Measurements from ENCODE around the gene LRSAM1. TPM values are rescaled to one million over a fixed set of nuclear protein-coding genes. Genes with fewer than 3 reads are reported as not detected.

Gene LRSAM1
- total RNA-seq, 4 donors from 2014 or later, result 8.0 to 16.2 (median 12.9) TPM

GRCh38 chr9:127526655-127527559 is 75.6 kb downstream of the LRSAM1 start:
- WGBS, 2 donors, result 58 to 82% methylated on average over 9 to 19 of the region's 30 CpGs
- peaks cover 0 to 20% (median 10%) of the 10 kb centered on the region in 3 donors for H3K9me3 ChIP-seq
- H3K4me1 ChIP-seq, result peaks cover 9 to 91% (median 22%) of the 10 kb centered on the region in 3 donors
- H3K4me3 ChIP-seq, result no peak overlapping the region
- intact Hi-C loops (cut with DNase I), result no loop called here
- no peak for DNase-seq
- peak overlapping the region in 3 of 4 donors; percentile 28 to 86 (median 43) for H3K27ac ChIP-seq
- TF ChIP-seq CTCF (IDR thresholded peaks at IDR 0.05) (no peak), POLR2A (IDR thresholded peaks at IDR 0.05) (no peak)
- peaks cover 56 to 100% (median 64%) of the 10 kb centered on the region in 3 donors for H3K36me3 ChIP-seq
- no peaks in the 10 kb centered on the region for H3K27me3 ChIP-seq

- TF ChIP-seq POLR2A (IDR thresholded peaks at IDR 0.05) (no peak), CTCF (IDR thresholded peaks at IDR 0.05) (no peak)
- intact Hi-C loops (cut with DNase I), result no loop called here
- peak overlapping the region in 3 of 4 donors; percentile 28 to 86 (median 43) for H3K27ac ChIP-seq
- peaks cover under 1 to 88% (median 14%) of the 10 kb centered on the region in 3 donors for H3K4me1 ChIP-seq
- peaks cover 0 to 20% (median 10%) of the 10 kb centered on the region in 3 donors for H3K9me3 ChIP-seq
- H3K4me3 ChIP-seq, result no peak overlapping the region
- H3K27me3 ChIP-seq, result no peaks in the 10 kb centered on the region
- H3K36me3 ChIP-seq, result peaks cover 48 to 100% (median 57%) of the 10 kb centered on the region in 3 donors
- DNase-seq, result no peak
- WGBS, 2 donors, result 83 to 98% methylated on average over 7 to 12 of the region's 17 CpGs
Measured at GRCh38 chr9:127527560-127528268, 76.4 kb downstream of the LRSAM1 start.

GRCh38 chr9:127528422-127529251 is 77.3 kb downstream of the LRSAM1 start:
- H3K9me3 ChIP-seq, result peaks cover 0 to 15% (median 6%) of the 10 kb centered on the region in 3 donors
- H3K4me1 ChIP-seq, result peaks cover 0 to 85% (median 13%) of the 10 kb centered on the region in 3 donors
- no peak for DNase-seq
- TF ChIP-seq CTCF (IDR thresholded peaks at IDR 0.05) (no peak), POLR2A (IDR thresholded peaks at IDR 0.05) (no peak)
- 52 to 72% methylated on average over 4 to 12 of the region's 15 CpGs for WGBS, 2 donors
- H3K27ac ChIP-seq, result peak overlapping the region; percentile 39 to 86 (median 59)
- peaks cover 44 to 100% (median 51%) of the 10 kb centered on the region in 3 donors for H3K36me3 ChIP-seq
- H3K27me3 ChIP-seq, result no peaks in the 10 kb centered on the region
- intact Hi-C loops (cut with DNase I), result no loop called here
- H3K4me3 ChIP-seq, result no peak overlapping the region

GRCh38 chr9:127529671-127530070 is 78.4 kb downstream of the LRSAM1 start:
- Histone ChIP-seq H3K4me3 (no peak overlapping the region), H3K27me3 (no peaks in the 10 kb centered on the region), H3K4me1 (peaks cover 7 to 85% (median 19%) of the 10 kb centered on the region in 3 donors), H3K9me3 (peaks cover 0 to 10% (median 6%) of the 10 kb centered on the region in 3 donors), H3K27ac (peak overlapping the region; percentile 3 to 72 (median 34)), H3K36me3 (peaks cover 36 to 100% (median 40%) of the 10 kb centered on the region in 3 donors)
- TF ChIP-seq CTCF (IDR thresholded peaks at IDR 0.05) (no peak), POLR2A (IDR thresholded peaks at IDR 0.05) (no peak)
- no peak for DNase-seq
- intact Hi-C loops (cut with DNase I), result no loop called here
- 83 to 89% methylated on average over 4 of the region's 4 CpGs for WGBS, 2 donors

All from esophagus squamous epithelium (tissue), 5 donors.